Panc1 (cell line): ENCODE results near the gene SGSH.

Experiments
- CTCF ChIP-seq: fragments of 450-650 bp; IDR thresholded peaks from 2 replicates; pipeline ENCODE4 v1.5.1; 2017; ENCODE audit warnings: mild to moderate bottlenecking
- SIN3A ChIP-seq: IDR thresholded peaks from 2 replicates; pipeline ENCODE4 v1.6.1; 2012; ENCODE audit warnings: low read depth, mild to moderate bottlenecking, low read length, moderate library complexity, borderline replicate concordance; ENCODE audit not compliant: insufficient read depth

- TF ChIP-seq CTCF = no peak
- peak; percentile 81; the same call in 1 of the 2 replicates for TF ChIP-seq SIN3A
These were observed 40.0 kb upstream of the SGSH start for GRCh38 chr17:80260069-80260535.
